Retinal pigment epithelial cell (primary cell): ENCODE measurements around the gene GRB2.
A peak's percentile ranks its signal among the peaks of the same experiment; 100 is the strongest.

Source experiments
- DNase-seq: peaks from one replicate; pipeline ENCODE4 v3.0.0-alpha.2; 2010; ENCODE audit warnings: low read depth
- H3K4me3 ChIP-seq: 2 replicates; pipeline ENCODE4 v1.5.1; 2011; ENCODE audit warnings: mild to moderate bottlenecking, low read length, control low read depth, moderate library complexity
- CTCF ChIP-seq: conservative IDR thresholded peaks from 2 replicates; pipeline ENCODE4 v1.5.1; 2011; ENCODE audit warnings: low read depth, low read length, control low read depth, inconsistent platforms

Gene GRB2

GRCh38 chr17:75270218-75270965, 135.1 kb downstream of the GRB2 start:
- peak; percentile 61 for TF ChIP-seq CTCF
- DNase-seq, result peak; percentile 69
- H3K4me3 ChIP-seq, result peak overlapping the region; percentile 88

GRCh38 chr17:75269844-75270217, 135.6 kb downstream of the GRB2 start:
- no peak for DNase-seq
- TF ChIP-seq CTCF, result no peak
- peak overlapping the region; percentile 88 for H3K4me3 ChIP-seq
